K562 (cell line): ENCODE results near the gene CEP72.

Source experiments
- FOXJ2 ChIP-seq: fragments of 200-800 bp; sonication (Bioruptor generic); IDR thresholded peaks from 2 replicates; pipeline ENCODE4 v1.6.1; 2016; ENCODE audit warnings: missing genetic modification characterization, missing compliant biosample characterization
- NFRKB ChIP-seq: fragments of 450-650 bp; IDR thresholded peaks from 2 replicates; pipeline ENCODE4 v1.6.1; 2016; ENCODE audit warnings: low read depth
- NFYB ChIP-seq: IDR thresholded peaks from 2 replicates; pipeline ENCODE4 v1.6.1; 2011; ENCODE audit warnings: mild to moderate bottlenecking, moderate library complexity; ENCODE audit not compliant: insufficient read length; ENCODE audit errors: extremely low read depth
- POLR2A ChIP-seq: fragments of 450-650 bp; conservative IDR thresholded peaks from 2 replicates; pipeline ENCODE4 v1.6.1; 2016
- POLR2AphosphoS5 ChIP-seq: IDR thresholded peaks from 2 replicates; pipeline ENCODE4 v1.6.1; 2011; ENCODE audit warnings: mild to moderate bottlenecking, low read depth, low read length, moderate library complexity; ENCODE audit not compliant: control insufficient read depth, insufficient read depth
- PYGO2 ChIP-seq: fragments of 450-650 bp; IDR thresholded peaks from 2 replicates; pipeline ENCODE4 v1.6.1; 2016; ENCODE audit warnings: mild to moderate bottlenecking, missing genetic modification characterization, moderate library complexity, missing compliant biosample characterization
- STAT5B ChIP-seq: fragments of 250-450 bp; sonication (Bioruptor Pico); IDR thresholded peaks from 2 replicates; pipeline ENCODE4 v1.8.0; 2021; ENCODE audit warnings: mild to moderate bottlenecking, inconsistent platforms
- TAF15 ChIP-seq: fragments of 200-400 bp; formaldehyde crosslinking; IDR thresholded peaks from 2 replicates; pipeline ENCODE4 v1.6.1; 2017; ENCODE audit warnings: mild to moderate bottlenecking, low read depth, low read length, moderate library complexity
- ZNF780A ChIP-seq: fragments of 250-450 bp; sonication (Bioruptor Pico); IDR thresholded peaks from 2 replicates; pipeline ENCODE4 v1.5.0; 2021; ENCODE audit warnings: mild to moderate bottlenecking
- TF ChIP-seq, protein P1 (sequence below): fragments of 250-450 bp; sonication (Bioruptor Pico); IDR thresholded peaks from 2 replicates; pipeline ENCODE4 v1.4.0; 2020; ENCODE audit warnings: mild to moderate bottlenecking
- TF ChIP-seq, protein P2 (sequence below), 2 experiments: fragments of 450-650 bp in 1 of 2; sonication (generic) in 1 of 2; formaldehyde crosslinking in 1 of 2; IDR thresholded peaks in 1 of 2; conservative IDR thresholded peaks in 1 of 2; 2 replicates each; pipeline versions ENCODE4 v1.6.1 to v1.8.1; 2016 to 2023; ENCODE audit warnings: mild to moderate bottlenecking in 2 of 2, moderate library complexity in 2 of 2, inconsistent platforms in 1 of 2, missing genetic modification reagents in 1 of 2
- TF ChIP-seq, protein P3 (sequence below): fragments of 450-650 bp; IDR thresholded peaks from 2 replicates; pipeline ENCODE4 v1.6.1; 2018; ENCODE audit warnings: mild to moderate bottlenecking, low read depth; ENCODE audit not compliant: partially characterized antibody
- TF ChIP-seq, protein P4 (sequence below), 3 experiments: IDR thresholded peaks in 2 of 3; conservative IDR thresholded peaks in 1 of 3; 2 replicates each; pipeline ENCODE4 v1.5.1; 2011 to 2012; ENCODE audit warnings: low read length in 3 of 3, mild to moderate bottlenecking in 3 of 3, control low read depth in 2 of 3, improper control_type of control experiment in 1 of 3, inconsistent platforms in 1 of 3, low read depth in 1 of 3, mixed read lengths in 1 of 3, moderate library complexity in 1 of 3; ENCODE audit not compliant: insufficient read depth in 2 of 3

DNA sequence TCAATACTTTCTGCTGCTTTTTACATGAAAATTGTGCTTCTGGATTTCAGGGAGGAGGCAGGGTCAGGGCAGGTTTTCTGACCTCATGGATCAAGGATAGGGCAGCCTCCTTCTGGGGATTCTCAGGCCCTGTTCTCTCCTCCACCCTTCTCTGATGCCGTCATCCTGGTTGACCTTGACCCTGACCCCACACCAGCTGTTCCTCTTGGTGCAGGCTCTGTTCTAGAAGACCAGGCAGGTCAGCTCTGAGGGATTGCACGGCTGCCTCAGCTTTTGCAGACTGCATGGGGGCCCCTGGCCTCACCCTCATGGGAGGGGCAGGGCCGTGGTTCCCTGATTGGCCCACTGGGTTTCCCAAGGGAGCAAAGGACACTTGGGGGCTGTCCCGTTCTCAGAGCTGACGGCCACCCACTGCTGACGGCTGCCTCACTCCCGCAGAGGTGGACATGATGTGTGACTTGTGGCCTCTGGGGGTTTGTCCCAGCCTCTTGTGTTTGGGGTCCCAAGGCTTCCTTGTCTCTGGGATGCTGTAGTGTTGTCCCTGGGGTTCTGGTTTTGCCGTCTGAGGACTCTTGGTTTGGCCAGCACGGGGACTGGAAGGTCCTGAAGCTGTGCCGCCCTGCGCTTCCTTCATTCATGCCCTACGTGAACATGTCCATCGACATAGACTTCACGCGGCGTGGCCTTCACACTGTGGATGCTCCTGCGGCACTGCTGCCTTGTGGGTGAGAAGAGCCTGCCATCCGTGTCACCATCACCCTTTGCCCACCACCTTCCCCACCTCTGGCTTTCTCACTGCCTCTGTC, 34.5 kb downstream of the CEP72 start:
- TF ChIP-seq, protein P1, sequence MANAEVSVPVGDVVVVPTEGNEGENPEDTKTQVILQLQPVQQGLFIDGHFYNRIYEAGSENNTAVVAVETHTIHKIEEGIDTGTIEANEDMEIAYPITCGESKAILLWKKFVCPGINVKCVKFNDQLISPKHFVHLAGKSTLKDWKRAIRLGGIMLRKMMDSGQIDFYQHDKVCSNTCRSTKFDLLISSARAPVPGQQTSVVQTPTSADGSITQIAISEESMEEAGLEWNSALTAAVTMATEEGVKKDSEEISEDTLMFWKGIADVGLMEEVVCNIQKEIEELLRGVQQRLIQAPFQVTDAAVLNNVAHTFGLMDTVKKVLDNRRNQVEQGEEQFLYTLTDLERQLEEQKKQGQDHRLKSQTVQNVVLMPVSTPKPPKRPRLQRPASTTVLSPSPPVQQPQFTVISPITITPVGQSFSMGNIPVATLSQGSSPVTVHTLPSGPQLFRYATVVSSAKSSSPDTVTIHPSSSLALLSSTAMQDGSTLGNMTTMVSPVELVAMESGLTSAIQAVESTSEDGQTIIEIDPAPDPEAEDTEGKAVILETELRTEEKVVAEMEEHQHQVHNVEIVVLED (CRISPR knock-in tag) = no peak
- TF ChIP-seq POLR2A = no peak
- no peak for TF ChIP-seq NFRKB
- no peak for TF ChIP-seq PYGO2 (tag)
- no peak for TF ChIP-seq FOXJ2 (tag)
- TF ChIP-seq TAF15 = no peak
- TF ChIP-seq, protein P2, sequence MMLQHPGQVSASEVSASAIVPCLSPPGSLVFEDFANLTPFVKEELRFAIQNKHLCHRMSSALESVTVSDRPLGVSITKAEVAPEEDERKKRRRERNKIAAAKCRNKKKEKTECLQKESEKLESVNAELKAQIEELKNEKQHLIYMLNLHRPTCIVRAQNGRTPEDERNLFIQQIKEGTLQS (IDR thresholded peaks at IDR 0.05) = no peak
- TF ChIP-seq, protein P2 (CRISPR knock-in tag; conservative IDR thresholded peaks at IDR 0.05) = no peak
- TF ChIP-seq, protein P3, sequence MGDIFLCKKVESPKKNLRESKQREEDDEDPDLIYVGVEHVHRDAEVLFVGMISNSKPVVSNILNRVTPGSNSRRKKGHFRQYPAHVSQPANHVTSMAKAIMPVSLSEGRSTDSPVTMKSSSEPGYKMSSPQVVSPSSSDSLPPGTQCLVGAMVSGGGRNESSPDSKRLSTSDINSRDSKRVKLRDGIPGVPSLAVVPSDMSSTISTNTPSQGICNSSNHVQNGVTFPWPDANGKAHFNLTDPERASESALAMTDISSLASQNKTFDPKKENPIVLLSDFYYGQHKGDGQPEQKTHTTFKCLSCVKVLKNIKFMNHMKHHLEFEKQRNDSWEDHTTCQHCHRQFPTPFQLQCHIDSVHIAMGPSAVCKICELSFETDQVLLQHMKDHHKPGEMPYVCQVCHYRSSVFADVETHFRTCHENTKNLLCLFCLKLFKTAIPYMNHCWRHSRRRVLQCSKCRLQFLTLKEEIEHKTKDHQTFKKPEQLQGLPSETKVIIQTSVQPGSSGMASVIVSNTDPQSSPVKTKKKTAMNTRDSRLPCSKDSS = no peak
- TF ChIP-seq, protein P4, sequence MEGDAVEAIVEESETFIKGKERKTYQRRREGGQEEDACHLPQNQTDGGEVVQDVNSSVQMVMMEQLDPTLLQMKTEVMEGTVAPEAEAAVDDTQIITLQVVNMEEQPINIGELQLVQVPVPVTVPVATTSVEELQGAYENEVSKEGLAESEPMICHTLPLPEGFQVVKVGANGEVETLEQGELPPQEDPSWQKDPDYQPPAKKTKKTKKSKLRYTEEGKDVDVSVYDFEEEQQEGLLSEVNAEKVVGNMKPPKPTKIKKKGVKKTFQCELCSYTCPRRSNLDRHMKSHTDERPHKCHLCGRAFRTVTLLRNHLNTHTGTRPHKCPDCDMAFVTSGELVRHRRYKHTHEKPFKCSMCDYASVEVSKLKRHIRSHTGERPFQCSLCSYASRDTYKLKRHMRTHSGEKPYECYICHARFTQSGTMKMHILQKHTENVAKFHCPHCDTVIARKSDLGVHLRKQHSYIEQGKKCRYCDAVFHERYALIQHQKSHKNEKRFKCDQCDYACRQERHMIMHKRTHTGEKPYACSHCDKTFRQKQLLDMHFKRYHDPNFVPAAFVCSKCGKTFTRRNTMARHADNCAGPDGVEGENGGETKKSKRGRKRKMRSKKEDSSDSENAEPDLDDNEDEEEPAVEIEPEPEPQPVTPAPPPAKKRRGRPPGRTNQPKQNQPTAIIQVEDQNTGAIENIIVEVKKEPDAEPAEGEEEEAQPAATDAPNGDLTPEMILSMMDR (IDR thresholded peaks at IDR 0.05 in 2 of 3, conservative IDR thresholded peaks at IDR 0.05 in 1 of 3; ENCODE audit: insufficient read depth in 2 of 3, low read depth in 1 of 3, low read length in 3 of 3) = no peak
- TF ChIP-seq NFYB = no peak
- TF ChIP-seq STAT5B (CRISPR knock-in tag) = no peak
- no peak for TF ChIP-seq POLR2AphosphoS5
- no peak for TF ChIP-seq ZNF780A (CRISPR knock-in tag)
